Measurements from ENCODE around the gene IL2.

The IL2 gene

DNA sequence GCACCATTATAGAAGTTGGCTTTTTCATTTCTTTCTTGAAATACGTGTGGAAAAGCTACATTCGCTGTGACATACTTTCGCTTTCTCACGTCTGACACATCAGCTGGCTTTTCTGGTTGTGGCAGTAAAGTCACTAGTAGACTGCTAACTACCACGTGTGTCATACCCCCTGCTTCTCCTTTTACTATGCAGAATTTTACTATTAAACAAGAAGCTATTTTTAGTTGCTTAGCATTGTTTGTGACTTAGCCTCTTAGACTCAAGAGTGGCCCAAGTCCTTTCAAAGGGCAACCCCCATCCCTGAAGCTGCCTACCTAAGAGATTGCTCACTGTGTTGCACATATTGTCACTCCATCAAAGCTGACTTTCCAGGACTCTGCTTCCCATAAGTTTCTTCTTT lies 2.1 kb upstream of the IL2 start:
- H3K14ac ChIP-seq (ENCODE audit: low read length) = no peak overlapping the region
- H3K4ac ChIP-seq (ENCODE audit: low read length) = no peak overlapping the region
- H3K23ac ChIP-seq (ENCODE audit: low read depth, low read length, poor library complexity) = no peak overlapping the region
- H3K79me1 ChIP-seq (ENCODE audit: low read depth, low read length) = no peaks in the 10 kb centered on the region
- no peak overlapping the region for H2BK12ac ChIP-seq (ENCODE audit: low read length)
- H2BK120ac ChIP-seq (ENCODE audit: low read depth, low read length) = no peak overlapping the region
- no peaks in the 10 kb centered on the region for H3K36me3 ChIP-seq (replicated peaks in 1 of 2; ENCODE audit: control insufficient read depth in 2 of 2, insufficient read depth in 2 of 2, low read length in 2 of 2)
- no peak overlapping the region for H4K8ac ChIP-seq (ENCODE audit: low read depth, low read length)
- no peak overlapping the region for H4K91ac ChIP-seq (ENCODE audit: low read depth, low read length, poor library complexity)
- no peak overlapping the region for H2AK5ac ChIP-seq (ENCODE audit: low read depth, low read length)
- WGBS, 2 donors (ENCODE audit: extremely low coverage in 2 of 2, insufficient read length in 2 of 2, insufficient replicate concordance in 1 of 2) = no CpG with 5 or more reads among the region's 5 CpGs
- H3K4me3 ChIP-seq (ENCODE audit: low read length in 2 of 2) = peak overlapping the region in 1 of 2 donors; percentile 20
- DNase-seq (ENCODE audit: low spot score) = no peak
- no peak overlapping the region for H3K27ac ChIP-seq (replicated peaks; ENCODE audit: low read length)
- H3K4me2 ChIP-seq (ENCODE audit: insufficient read depth, low read length, poor library complexity, severe bottlenecking) = no peak overlapping the region
- H3K4me1 ChIP-seq (ENCODE audit: control insufficient read depth in 2 of 2, insufficient read depth in 1 of 2, low read depth in 1 of 2, low read length in 2 of 2) = no peaks in the 10 kb centered on the region
- no peaks in the 10 kb centered on the region for H3K27me3 ChIP-seq (ENCODE audit: control insufficient read depth in 3 of 3, insufficient read depth in 3 of 3, low read depth in 1 of 3, low read length in 3 of 3)
- H3K9me3 ChIP-seq (replicated peaks in 1 of 2; ENCODE audit: control insufficient read depth in 2 of 2, insufficient read depth in 1 of 2, low read depth in 1 of 2, low read length in 2 of 2) = no peaks in the 10 kb centered on the region
- H2AFZ ChIP-seq (ENCODE audit: low read length) = peak overlapping the region; percentile 66
- H2BK5ac ChIP-seq (ENCODE audit: low read length) = no peak overlapping the region
- no peak overlapping the region for H2BK15ac ChIP-seq (ENCODE audit: low read length)
- no peak overlapping the region for H3K18ac ChIP-seq (ENCODE audit: low read length)
- no peak overlapping the region for H3K9ac ChIP-seq (ENCODE audit: low read depth, low read length, poor library complexity)

DNA sequence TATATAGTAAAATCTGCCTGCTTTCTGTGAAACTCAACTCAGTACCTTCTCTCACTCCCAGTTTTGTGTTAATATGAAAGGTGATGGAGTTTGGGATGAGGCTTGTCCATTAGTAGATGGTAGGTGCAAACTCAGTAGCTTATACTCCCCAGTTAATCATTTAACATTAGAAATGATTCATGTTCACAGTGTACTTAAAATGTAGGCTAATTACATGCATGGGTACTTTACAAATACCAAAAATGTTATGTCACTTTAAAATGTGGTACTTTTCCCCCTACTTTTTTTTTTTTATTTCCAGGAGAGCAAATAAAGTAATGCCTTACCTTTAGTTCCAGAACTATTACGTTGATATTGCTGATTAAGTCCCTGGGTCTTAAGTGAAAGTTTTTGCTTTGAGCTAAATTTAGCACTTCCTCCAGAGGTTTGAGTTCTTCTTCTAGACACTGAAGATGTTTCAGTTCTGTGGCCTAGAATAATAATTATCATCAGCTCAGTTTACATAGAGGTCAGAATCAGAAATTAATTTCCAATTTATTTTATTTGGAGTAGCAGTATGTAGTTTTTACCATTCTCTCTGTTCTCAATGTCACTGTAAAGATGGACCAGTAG lies 3.0 kb downstream of the IL2 start:
- no peak overlapping the region for H3K18ac ChIP-seq (ENCODE audit: low read length)
- H2BK5ac ChIP-seq (ENCODE audit: low read length) = no peak overlapping the region
- no peaks in the 10 kb centered on the region for H3K79me1 ChIP-seq (ENCODE audit: low read depth, low read length)
- WGBS, 2 donors (ENCODE audit: extremely low coverage in 2 of 2, insufficient read length in 2 of 2, insufficient replicate concordance in 1 of 2) = no CpG with 5 or more reads among the region's 1 CpG
- no peaks in the 10 kb centered on the region for H3K36me3 ChIP-seq (replicated peaks in 1 of 2; ENCODE audit: control insufficient read depth in 2 of 2, insufficient read depth in 2 of 2, low read length in 2 of 2)
- no peak overlapping the region for H2AK5ac ChIP-seq (ENCODE audit: low read depth, low read length)
- no peaks in the 10 kb centered on the region for H3K27me3 ChIP-seq (ENCODE audit: control insufficient read depth in 3 of 3, insufficient read depth in 3 of 3, low read depth in 1 of 3, low read length in 3 of 3)
- H4K8ac ChIP-seq (ENCODE audit: low read depth, low read length) = no peak overlapping the region
- H3K4me2 ChIP-seq (ENCODE audit: insufficient read depth, low read length, poor library complexity, severe bottlenecking) = no peak overlapping the region
- no peak overlapping the region for H2BK15ac ChIP-seq (ENCODE audit: low read length)
- no peak overlapping the region for H2BK12ac ChIP-seq (ENCODE audit: low read length)
- H3K14ac ChIP-seq (ENCODE audit: low read length) = no peak overlapping the region
- no peak overlapping the region for H3K9ac ChIP-seq (ENCODE audit: low read depth, low read length, poor library complexity)
- H2AFZ ChIP-seq (ENCODE audit: low read length) = no peak overlapping the region
- no peak overlapping the region for H3K4me3 ChIP-seq (ENCODE audit: low read length in 2 of 2)
- no peak overlapping the region for H2BK120ac ChIP-seq (ENCODE audit: low read depth, low read length)
- DNase-seq (ENCODE audit: low spot score) = no peak
- H3K4me1 ChIP-seq (ENCODE audit: control insufficient read depth in 2 of 2, insufficient read depth in 1 of 2, low read depth in 1 of 2, low read length in 2 of 2) = no peaks in the 10 kb centered on the region
- H3K9me3 ChIP-seq (replicated peaks in 1 of 2; ENCODE audit: control insufficient read depth in 2 of 2, insufficient read depth in 1 of 2, low read depth in 1 of 2, low read length in 2 of 2) = no peaks in the 10 kb centered on the region
- H4K91ac ChIP-seq (ENCODE audit: low read depth, low read length, poor library complexity) = no peak overlapping the region
- H3K27ac ChIP-seq (replicated peaks; ENCODE audit: low read length) = no peak overlapping the region
- H3K23ac ChIP-seq (ENCODE audit: low read depth, low read length, poor library complexity) = no peak overlapping the region
- H3K4ac ChIP-seq (ENCODE audit: low read length) = no peak overlapping the region

DNA sequence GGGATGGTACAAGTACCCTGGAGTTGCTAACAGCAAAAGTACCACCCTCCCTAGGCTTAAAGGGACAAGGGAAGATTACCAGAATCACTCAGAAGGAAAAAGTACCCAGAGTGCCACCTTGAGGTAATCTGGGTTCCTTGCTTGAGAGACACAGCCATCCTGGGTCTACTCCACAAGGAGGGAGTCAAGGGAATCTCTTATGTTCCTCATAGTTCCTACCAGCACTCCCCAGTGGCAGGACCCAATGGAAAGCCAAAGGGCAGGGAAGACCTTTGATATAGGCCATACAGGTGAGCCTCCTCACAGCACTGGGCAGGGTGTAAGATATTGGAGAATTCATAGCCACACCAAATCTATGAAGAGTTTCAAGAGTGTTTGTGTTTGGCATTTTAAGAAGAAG lies 5.7 kb downstream of the IL2 start:
- Histone ChIP-seq H3K27me3 (ENCODE audit: control insufficient read depth in 3 of 3, insufficient read depth in 3 of 3, low read depth in 1 of 3, low read length in 3 of 3) (no peaks in the 10 kb centered on the region), H3K14ac (ENCODE audit: low read length) (no peak overlapping the region), H3K4me2 (ENCODE audit: insufficient read depth, low read length, poor library complexity, severe bottlenecking) (no peak overlapping the region), H3K27ac (replicated peaks; ENCODE audit: low read length) (no peak overlapping the region), H2AK5ac (ENCODE audit: low read depth, low read length) (no peak overlapping the region), H2BK15ac (ENCODE audit: low read length) (no peak overlapping the region), H3K4me3 (ENCODE audit: low read length in 2 of 2) (no peak overlapping the region), H4K91ac (ENCODE audit: low read depth, low read length, poor library complexity) (no peak overlapping the region), H3K4me1 (ENCODE audit: control insufficient read depth in 2 of 2, insufficient read depth in 1 of 2, low read depth in 1 of 2, low read length in 2 of 2) (no peaks in the 10 kb centered on the region), H3K4ac (ENCODE audit: low read length) (no peak overlapping the region), H3K79me1 (ENCODE audit: low read depth, low read length) (no peaks in the 10 kb centered on the region), H4K8ac (ENCODE audit: low read depth, low read length) (no peak overlapping the region), H2BK120ac (ENCODE audit: low read depth, low read length) (no peak overlapping the region), H3K9ac (ENCODE audit: low read depth, low read length, poor library complexity) (no peak overlapping the region), H2BK12ac (ENCODE audit: low read length) (no peak overlapping the region), H2BK5ac (ENCODE audit: low read length) (no peak overlapping the region), H3K23ac (ENCODE audit: low read depth, low read length, poor library complexity) (no peak overlapping the region), H3K18ac (ENCODE audit: low read length) (no peak overlapping the region), H2AFZ (ENCODE audit: low read length) (no peak overlapping the region), H3K36me3 (replicated peaks in 1 of 2; ENCODE audit: control insufficient read depth in 2 of 2, insufficient read depth in 2 of 2, low read length in 2 of 2) (no peaks in the 10 kb centered on the region), H3K9me3 (replicated peaks in 1 of 2; ENCODE audit: control insufficient read depth in 2 of 2, insufficient read depth in 1 of 2, low read depth in 1 of 2, low read length in 2 of 2) (no peaks in the 10 kb centered on the region)
- peak; percentile 29 for DNase-seq (ENCODE audit: low spot score)

- H3K9ac ChIP-seq (ENCODE audit: low read depth, low read length, poor library complexity) = no peak overlapping the region
- WGBS, 2 donors (ENCODE audit: extremely low coverage in 2 of 2, insufficient read length in 2 of 2, insufficient replicate concordance in 1 of 2) = no CpG with 5 or more reads among the region's 3 CpGs
- no peak for DNase-seq (ENCODE audit: low spot score)
These were observed 22.2 kb downstream of the IL2 start for GRCh38 chr4:122434285-122434684.

More at GRCh38 chr4:122434285-122434684, 22.2 kb downstream of the IL2 start:
- Histone ChIP-seq H4K8ac (ENCODE audit: low read depth, low read length) (no peak overlapping the region), H3K27ac (replicated peaks; ENCODE audit: low read length) (no peak overlapping the region), H3K18ac (ENCODE audit: low read length) (no peak overlapping the region), H2AFZ (ENCODE audit: low read length) (no peak overlapping the region), H2AK5ac (ENCODE audit: low read depth, low read length) (no peak overlapping the region), H3K9me3 (replicated peaks in 1 of 2; ENCODE audit: control insufficient read depth in 2 of 2, insufficient read depth in 1 of 2, low read depth in 1 of 2, low read length in 2 of 2) (no peaks in the 10 kb centered on the region), H3K4me3 (ENCODE audit: low read length in 2 of 2) (no peak overlapping the region), H2BK12ac (ENCODE audit: low read length) (no peak overlapping the region), H3K79me1 (ENCODE audit: low read depth, low read length) (no peaks in the 10 kb centered on the region), H4K91ac (ENCODE audit: low read depth, low read length, poor library complexity) (no peak overlapping the region), H2BK15ac (ENCODE audit: low read length) (no peak overlapping the region), H2BK5ac (ENCODE audit: low read length) (no peak overlapping the region), H3K36me3 (replicated peaks in 1 of 2; ENCODE audit: control insufficient read depth in 2 of 2, insufficient read depth in 2 of 2, low read length in 2 of 2) (no peaks in the 10 kb centered on the region), H2BK120ac (ENCODE audit: low read depth, low read length) (no peak overlapping the region), H3K14ac (ENCODE audit: low read length) (no peak overlapping the region), H3K4me2 (ENCODE audit: insufficient read depth, low read length, poor library complexity, severe bottlenecking) (no peak overlapping the region), H3K27me3 (ENCODE audit: control insufficient read depth in 3 of 3, insufficient read depth in 3 of 3, low read depth in 1 of 3, low read length in 3 of 3) (no peaks in the 10 kb centered on the region), H3K4me1 (ENCODE audit: control insufficient read depth in 2 of 2, insufficient read depth in 1 of 2, low read depth in 1 of 2, low read length in 2 of 2) (no peaks in the 10 kb centered on the region), H3K4ac (ENCODE audit: low read length) (no peak overlapping the region), H3K23ac (ENCODE audit: low read depth, low read length, poor library complexity) (no peak overlapping the region)
